GM12872 (cell line): ENCODE measurements around the gene ZNF608.

Experiments used
- TF ChIP-seq, protein P1 (sequence below): IDR thresholded peaks from 3 replicates; pipeline ENCODE4 v1.5.1; 2011; ENCODE audit warnings: low read depth, mild to moderate bottlenecking, low read length, moderate library complexity; ENCODE audit not compliant: insufficient read depth

Gene ZNF608

DNA sequence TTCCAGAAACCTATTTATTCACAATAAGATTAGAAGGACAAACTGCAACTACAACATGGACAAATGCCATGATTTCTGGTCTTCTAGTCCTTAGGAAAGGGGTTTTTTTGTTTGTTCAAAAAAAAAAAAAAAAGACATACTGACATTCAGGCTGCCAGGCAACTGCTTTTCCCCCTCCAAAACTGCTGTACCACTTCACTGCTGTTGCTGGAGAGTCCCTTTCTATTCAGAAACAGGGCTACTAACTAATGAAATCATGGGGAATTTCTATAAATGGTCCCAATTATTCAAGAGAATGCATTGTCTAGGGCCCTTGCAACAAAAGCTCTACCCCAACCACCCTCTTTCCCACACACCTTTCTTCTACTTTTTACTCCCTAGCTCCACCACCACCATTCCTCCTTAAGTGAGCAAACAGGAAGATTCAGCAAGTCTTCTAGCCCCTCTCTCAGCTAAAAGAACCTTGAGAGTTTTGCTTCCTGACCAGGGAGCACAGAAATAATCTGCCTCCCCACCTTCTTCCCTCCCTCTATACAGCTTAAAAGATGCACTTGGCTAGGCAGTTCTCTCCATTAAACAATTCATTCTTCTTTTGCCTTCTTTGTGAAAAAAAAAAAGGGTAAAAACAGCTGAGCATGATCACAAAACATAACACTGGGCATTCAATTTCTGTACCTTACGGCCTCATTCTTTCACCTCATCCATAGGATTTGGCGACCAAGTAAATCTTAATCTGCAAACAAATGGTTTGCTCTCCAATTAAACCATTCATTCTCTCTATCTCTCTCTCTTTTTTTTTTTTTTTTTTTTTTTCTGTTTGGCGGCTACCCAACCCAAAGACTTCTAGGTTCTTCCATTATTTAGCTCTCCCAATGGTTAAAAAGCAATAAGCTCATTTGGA, 13.8 kb downstream of the ZNF608 start:
- TF ChIP-seq, protein P1, sequence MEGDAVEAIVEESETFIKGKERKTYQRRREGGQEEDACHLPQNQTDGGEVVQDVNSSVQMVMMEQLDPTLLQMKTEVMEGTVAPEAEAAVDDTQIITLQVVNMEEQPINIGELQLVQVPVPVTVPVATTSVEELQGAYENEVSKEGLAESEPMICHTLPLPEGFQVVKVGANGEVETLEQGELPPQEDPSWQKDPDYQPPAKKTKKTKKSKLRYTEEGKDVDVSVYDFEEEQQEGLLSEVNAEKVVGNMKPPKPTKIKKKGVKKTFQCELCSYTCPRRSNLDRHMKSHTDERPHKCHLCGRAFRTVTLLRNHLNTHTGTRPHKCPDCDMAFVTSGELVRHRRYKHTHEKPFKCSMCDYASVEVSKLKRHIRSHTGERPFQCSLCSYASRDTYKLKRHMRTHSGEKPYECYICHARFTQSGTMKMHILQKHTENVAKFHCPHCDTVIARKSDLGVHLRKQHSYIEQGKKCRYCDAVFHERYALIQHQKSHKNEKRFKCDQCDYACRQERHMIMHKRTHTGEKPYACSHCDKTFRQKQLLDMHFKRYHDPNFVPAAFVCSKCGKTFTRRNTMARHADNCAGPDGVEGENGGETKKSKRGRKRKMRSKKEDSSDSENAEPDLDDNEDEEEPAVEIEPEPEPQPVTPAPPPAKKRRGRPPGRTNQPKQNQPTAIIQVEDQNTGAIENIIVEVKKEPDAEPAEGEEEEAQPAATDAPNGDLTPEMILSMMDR: no peak

- TF ChIP-seq, protein P1: no peak
Measured at GRCh38 chr5:124730381-124730780, 16.1 kb downstream of the ZNF608 start.

DNA sequence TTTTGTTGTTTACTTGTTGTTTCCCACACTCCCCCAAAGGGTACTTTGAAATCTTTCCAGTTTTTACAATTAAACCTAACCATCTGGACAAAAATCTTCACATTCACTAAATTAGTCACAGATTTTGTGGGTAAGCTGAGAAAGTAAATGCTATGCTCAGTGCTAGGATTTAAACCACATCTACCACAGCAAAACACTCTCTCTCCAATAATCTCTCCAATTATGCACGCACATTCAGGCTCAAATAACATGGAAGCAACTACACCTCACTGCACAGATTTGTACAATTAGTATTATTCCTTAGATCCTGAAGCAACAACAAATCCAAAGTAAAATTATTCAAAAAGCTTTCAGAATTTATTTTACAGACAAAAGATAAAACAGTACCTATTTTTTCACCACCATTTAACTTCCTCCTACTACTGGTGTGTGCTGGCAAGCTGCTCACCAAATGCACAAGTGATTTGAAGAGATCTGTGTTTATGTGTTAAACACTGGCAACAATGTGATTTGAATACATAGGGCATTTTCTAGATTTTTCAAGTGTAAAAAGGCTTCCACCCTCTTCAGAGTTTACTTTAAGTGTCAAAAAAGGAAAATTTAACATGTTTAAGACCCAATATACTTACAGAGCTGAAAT, 16.6 kb downstream of the ZNF608 start:
- TF ChIP-seq, protein P1: no peak

DNA sequence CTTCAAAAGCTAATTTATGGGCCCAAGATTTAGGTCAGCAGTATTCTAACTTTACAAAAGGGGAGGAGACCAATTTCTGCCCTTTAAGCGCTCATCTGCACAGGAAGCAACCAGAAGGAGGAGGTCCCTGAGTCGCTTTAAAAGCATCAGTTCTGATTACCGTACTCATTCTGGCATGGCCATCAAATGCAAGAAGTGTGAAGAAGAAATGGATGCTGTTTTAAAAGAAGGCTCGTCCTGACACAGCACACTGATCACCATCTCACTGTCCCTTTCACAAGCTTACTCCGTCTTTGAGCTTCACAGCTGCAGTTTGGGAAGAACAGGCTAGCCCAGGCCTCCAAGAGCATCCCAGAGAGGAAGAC, 17.5 kb downstream of the ZNF608 start:
- TF ChIP-seq, protein P1: no peak

DNA sequence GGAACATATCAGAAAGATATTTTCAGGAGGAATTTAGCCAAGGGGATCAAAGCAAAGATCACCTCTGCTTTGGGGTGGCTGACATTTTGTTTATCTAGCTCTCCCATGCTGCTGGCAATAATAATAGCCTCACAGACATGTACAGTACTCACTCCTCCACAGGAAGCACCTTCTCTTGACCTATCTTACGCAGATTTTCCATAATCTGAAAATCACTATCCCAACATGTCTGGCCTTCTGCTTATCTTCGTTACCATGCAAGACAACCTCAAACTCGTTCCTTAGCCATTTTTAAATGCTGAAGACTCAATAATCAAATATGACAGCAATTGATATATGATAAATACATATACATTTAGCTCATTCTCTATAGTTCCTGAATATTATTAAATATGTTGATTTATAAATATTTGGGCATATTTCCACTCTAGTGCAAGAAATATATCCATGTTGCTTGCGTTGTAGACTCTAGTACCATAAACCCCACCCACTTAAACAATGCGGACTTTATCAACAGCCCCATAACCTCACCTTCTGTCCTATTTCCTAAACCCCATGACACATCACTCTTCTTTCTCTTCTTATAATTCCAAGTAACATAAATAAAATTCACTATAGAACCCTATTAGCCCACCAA, 18.0 kb downstream of the ZNF608 start:
- TF ChIP-seq, protein P1: no peak

DNA sequence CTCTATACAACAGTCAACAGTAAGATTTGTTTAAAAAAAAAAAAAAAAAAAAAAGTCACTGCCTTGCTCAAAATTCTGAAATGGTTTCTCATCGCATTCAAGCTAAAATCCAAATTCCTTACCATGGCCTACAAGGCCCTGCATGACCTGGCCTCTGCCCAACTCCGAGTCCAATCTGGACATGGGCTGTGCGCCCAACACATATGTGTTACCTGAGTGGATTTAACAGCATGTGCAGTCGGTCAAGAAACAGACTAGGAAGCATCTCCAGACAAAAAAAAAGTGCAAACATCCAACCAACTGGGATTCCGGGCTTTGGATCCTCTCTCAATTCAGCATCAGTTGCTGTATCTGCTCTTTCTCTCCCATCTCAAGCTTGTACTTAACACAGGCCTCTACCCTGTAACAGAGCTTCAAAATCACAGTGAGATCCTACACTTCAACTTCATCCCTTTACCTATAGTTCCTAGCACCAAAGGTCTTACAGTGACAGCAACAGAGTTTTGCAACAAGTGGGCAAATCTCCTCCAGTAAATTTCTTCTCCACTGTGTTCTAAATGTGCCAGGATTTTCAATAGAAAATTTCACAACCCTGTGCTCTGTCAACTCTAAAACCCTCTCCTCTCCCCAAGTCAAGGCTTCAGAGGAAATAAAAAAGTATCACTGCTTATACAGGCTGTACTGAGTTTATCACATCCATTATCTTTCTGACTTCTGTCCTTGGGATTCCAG, 19.6 kb downstream of the ZNF608 start:
- TF ChIP-seq, protein P1: no peak

GRCh38 chr5:124725622-124726258, 20.7 kb downstream of the ZNF608 start:
- TF ChIP-seq, protein P1: no peak
